AG08395 (cell line): ENCODE data around the gene YWHAE.
"Not testable (repeated sequence)": the region's sequence is repeated elsewhere in the genome, so short reads cannot be mapped to it uniquely, and the experiment has no call there.

Experiments used
- DNase-seq: peaks from one replicate; pipeline ENCODE4 v3.0.0; 2012; ENCODE audit warnings: mixed read lengths, low spot score

YWHAE gene

GRCh38 chr17:1412185-1413110, 12.4 kb upstream of the YWHAE start:
- DNase-seq, result no peak

- DNase-seq, result no peak
These were observed 2.2 kb upstream of the YWHAE start for GRCh38 chr17:1402262-1402586.

- DNase-seq, result no peak
These were observed 917 bp downstream of the YWHAE start for GRCh38 chr17:1398931-1399678.

- no peak for DNase-seq
These were observed 2.0 kb downstream of the YWHAE start for GRCh38 chr17:1398028-1398427.

GRCh38 chr17:1395876-1396665, 4.0 kb downstream of the YWHAE start:
- not testable (repeated sequence) for DNase-seq

GRCh38 chr17:1391577-1391976, 8.4 kb downstream of the YWHAE start:
- DNase-seq, result no peak

DNA sequence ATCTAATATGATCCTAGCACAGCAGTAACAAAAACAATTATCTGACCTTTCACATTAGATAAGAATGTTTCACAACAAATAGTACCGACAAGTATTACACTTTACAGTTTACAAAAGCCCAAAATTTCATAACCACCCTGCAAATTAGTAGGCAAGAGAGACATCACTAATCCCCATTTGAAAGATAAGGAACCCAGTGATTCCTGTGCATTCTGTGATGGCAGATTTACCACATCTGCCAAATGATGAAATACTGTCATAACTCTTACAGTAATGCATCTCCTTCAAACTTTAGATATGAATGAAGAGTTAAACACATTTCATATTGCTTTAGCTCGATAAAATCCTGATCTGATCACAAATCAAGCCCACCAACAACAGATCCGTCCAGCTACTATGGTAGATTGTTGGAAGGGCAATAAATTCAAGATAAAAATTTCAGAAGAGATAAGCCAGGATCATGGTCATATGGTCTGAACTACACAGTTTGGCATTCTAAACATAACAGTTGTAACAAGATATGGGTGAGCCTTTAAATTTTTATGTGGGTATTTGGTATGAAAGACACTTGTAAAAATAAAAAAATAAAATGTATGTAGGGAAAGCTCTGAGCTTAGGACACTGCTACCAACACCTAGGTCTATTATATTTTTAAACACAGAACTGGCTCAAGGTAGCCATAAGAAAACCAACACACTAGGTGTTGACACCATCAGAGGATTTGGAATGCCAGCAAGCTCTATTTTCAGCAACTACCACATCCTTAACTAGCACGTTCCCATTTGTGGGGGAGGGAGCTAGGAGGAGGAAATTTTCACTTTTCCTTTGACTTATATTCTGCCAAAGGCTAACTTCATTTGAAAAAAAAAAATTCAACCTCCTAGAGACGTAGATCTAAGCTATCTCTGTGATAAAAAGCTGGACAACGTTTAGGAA, 9.3 kb downstream of the YWHAE start:
- no peak for DNase-seq

GRCh38 chr17:1387490-1388227, 12.4 kb downstream of the YWHAE start:
- not testable (repeated sequence) for DNase-seq

DNA sequence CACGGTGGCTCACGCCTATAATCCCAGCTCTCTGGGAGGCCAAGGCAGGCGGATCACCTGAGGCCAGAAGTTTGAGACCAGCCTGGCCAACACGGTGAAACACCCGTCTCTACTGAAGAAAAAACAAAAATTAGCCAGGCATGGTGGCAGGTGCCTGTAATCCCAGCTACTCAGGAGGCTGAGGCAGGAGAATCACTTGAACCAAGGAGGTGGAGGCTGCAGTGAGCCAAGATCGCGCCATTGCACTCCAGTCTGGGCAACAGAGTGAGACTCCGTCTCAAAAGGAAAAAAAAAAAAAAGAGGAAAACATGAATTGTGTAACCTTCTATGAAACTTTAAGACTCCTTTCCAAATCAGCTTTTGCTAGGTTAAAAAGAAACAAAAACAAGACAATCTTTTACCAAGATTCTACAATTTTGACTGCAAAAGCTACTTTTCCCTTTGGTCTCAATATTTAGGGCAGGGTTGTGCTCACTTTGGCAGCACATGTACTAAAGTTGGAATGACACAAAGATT, 13.3 kb downstream of the YWHAE start:
- not testable (repeated sequence) for DNase-seq

DNA sequence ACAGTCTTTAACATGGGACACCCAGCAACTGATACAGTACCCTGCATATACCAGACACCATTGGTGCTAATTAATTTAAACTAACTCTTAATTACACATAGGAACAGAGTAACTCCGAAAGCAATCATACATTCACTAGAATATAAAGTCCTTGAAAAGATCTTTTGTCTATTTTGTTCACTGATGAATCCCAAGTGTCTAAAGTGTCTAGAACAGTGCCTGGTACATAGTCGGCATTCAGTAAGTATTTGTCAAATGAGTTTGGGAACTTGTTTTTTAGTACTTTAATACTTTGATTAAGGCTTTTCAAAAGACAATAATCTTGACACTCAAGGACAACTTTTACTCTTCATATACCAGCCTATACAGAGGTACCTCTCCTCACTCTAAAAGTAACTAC, 13.8 kb downstream of the YWHAE start:
- no peak for DNase-seq

GRCh38 chr17:1385861-1386260, 14.2 kb downstream of the YWHAE start:
- DNase-seq, result no peak

- DNase-seq, result no peak
These were observed 15.1 kb downstream of the YWHAE start for GRCh38 chr17:1384905-1385435.

DNA sequence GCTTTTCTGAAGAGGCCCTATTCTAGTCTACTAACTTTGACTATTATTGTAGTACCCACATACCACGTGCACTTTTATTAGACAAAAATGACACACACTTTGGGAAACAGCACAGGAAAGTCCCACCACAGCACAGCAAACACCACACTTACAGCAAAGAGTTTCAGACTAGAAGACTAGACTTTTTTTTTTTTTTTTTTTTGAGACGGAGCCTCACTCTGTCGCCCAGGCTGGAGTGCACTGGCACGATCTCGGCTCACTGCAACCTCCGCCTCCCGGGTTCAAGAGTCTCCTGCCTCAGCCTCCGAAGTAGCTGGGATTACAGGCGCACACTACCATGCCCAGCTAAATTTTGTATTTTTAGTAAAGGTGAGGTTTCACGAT, 20.1 kb downstream of the YWHAE start:
- no peak for DNase-seq

DNA sequence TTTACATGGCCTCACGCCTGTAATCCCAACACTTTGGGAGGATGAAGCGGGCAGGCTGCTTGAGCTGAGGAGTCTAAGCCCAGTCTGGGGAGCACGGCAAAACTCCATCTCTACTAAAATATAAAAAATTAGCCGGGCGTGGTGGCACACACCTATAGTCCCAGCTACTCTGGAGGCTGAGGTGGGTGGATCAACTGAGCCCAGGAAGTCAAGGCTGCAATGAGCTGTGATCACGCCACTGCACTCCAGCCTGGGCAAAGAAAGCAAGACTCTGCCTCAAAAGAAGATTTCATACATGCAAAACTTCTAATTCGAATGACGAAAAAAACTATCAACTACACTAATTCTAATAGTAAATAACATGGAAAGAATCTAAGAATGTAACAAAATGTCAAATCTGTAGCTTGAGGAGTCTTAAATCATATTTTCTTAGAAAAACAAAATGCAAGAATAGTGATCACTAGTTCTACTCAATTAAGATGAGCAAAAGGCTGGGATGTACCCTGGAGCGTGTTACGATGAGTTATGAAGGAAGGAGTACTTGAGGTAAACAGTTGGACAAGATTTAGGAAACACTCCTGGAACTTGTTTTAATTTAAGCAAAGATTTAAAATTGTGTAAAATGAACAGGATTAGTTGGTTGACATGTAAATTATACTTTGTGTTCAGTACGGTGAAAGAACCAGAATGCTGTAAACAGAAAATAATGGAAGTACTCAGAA, 20.7 kb downstream of the YWHAE start:
- no peak for DNase-seq

DNA sequence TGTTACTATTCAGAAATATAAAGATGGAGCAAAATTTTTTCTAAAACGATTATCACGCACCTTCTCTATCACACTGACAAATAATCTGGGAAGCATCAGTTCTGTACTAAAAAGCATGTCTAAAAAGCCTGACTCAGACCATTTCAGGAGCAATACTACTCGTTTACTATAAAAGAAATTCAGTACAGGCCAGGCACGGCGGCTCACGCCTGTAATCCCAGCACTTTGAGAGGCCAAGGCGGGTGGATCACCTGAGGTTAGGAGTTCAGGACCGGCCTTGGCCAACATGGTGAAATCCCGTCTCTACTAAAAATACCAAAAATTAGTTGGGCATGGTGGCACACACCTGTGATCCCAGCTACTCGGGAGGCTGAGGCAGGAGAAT, 21.6 kb downstream of the YWHAE start:
- not testable (repeated sequence) for DNase-seq

DNA sequence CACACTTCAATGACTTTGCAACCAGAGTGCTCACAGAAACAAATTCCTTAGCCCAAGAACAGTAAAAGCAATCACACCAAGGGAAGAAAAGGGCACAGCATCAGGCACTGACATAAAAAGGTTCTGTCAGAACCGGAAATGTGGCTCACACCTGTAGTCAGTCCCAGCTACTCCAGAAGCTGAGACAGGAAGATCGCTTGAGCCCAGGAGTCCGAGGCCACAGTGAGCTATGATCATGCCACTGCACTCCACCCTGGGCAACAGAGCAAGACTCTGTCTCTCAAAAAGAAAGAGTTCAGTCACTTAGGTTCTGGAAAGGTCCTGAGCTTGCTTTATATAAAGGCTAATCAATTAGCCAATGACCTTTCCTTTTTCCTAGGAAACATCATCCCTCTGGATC, 22.7 kb downstream of the YWHAE start:
- no peak for DNase-seq

- DNase-seq, result no peak
These were observed 24.0 kb downstream of the YWHAE start for GRCh38 chr17:1376061-1376460.

DNA sequence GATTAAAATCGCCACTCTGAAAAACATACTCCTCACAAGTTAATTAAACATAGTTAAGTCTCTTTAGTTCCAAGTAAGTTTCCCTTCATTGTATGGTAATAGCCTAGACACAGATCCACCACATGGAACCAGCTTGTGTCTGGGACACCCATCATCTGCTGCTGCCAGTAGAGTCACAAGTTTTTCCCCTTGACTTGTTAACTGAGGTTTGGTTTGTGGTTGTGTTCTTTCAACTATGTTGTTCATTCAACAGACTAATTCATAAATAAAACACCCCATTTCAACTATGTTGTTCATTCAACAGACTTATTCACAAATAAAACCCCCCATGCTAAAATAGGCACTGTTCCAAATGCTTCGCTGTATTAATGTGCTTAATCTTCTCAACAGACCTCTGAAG, 24.4 kb downstream of the YWHAE start:
- no peak for DNase-seq

DNA sequence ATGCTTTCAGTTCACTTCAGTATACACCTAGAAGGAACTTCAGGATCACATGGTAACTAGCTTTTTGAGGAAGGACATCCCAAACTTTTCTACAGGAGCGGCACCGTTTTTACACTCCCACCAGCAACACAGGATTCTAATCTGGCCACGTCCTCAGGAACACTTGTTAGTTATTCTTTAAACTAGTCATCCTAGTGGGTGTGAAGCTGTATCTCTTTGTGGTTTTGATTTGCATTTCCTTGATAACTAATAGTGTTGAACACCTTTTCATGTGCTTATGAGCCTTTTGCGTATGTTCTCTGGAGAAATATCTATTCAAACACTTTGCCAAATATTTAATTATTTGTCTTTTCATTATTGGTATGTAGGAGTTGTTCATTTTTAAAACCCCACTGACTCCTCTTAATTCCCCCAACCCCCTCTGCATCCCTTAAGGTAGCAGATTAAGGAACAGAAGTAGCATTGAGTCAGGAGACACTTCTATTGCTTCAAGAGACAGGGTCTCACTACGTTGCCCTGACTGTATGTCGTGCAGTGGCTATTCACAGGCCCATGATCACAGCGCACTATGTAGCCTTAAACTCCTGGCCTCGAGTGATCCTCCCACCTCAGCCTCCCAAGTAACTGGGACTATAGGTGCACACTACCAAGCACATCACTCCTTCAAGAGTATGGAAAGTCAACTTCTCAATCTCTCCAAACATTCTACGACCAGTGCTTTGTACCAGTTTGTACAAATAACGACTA, 25.4 kb downstream of the YWHAE start:
- DNase-seq, result no peak
